ENCODE results near the gene GOLGA6L10.
"Not testable (repeated sequence)": the region's sequence is repeated elsewhere in the genome, so short reads cannot be mapped to it uniquely, and the experiment has no call there.

Gene GOLGA6L10

DNA sequence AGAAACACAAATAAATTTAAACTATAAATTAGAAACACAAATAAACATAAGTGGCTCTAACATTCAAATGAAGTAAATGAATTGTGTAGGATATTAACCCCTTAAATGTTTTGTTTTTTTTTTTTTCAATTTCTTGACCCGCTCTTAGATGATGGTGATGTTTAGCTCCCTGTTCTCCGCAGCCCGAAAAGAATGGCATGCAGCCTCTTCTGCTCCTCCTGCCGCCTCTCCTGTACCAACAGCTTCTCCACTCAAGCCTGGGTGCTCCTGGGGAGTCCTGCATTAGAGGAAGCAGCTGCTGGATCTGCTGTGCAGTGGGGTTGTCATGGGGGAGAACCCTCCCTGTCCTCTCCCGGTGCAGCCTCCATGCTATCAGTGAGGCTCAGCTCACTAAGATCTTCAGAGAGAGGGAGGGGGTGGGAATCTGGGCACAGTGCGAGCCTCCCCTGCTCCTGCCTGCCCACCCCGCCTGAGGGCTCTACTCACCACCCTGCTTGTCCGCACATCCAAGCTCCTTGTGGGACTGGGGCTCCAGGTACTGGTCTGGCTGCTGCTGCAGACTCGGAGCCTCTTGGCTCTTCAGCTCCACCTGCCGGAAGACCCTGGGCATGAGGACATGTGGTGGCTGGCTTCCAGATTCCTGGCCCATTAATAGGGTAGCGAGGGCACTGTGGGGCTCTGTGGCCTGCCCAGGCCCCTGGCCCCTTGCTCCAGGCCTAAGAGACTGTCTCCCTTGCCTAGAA is 6.5 kb downstream of the GOLGA6L10 start:
- DNase-seq: not testable (repeated sequence)

DNA sequence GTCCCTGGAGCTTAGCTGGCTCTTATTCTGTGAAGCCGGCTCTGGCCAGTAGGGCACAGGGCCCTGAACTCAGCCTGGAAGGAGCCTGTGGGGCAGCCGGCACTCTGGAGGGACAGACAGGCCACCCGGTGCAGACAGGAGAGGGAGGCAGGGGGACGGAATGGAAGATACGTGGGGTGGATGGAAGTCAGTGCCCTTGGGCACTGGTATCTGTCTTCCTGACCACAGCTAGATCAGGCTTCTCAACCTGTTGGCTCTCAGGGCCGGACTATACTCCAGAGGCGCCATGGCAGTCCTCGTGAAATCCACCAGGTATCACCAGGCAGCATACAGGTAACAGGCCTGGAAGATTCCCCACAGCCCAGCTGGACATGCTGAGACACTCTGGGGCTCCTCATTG is 10.7 kb downstream of the GOLGA6L10 start:
- DNase-seq: not testable (repeated sequence)

DNA sequence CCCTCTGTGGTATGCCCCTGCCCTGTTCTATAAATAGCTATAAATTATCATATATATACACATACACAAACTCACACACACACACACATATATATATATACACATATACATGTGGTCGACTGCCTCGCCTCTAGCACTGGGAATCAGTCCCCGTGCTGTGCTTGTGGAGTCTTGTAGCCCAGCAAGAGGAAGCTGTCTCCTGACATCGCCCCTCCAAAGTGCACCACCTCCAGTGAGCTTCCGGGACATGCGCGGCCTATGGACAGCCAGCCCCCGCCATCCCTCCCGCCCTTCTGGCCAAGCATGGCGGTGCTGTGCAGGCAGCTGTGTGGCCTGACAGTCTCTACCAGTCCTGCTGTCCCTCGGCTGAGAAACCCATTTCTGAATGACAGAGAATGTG is 11.2 kb downstream of the GOLGA6L10 start:
- not testable (repeated sequence) for DNase-seq

DNA sequence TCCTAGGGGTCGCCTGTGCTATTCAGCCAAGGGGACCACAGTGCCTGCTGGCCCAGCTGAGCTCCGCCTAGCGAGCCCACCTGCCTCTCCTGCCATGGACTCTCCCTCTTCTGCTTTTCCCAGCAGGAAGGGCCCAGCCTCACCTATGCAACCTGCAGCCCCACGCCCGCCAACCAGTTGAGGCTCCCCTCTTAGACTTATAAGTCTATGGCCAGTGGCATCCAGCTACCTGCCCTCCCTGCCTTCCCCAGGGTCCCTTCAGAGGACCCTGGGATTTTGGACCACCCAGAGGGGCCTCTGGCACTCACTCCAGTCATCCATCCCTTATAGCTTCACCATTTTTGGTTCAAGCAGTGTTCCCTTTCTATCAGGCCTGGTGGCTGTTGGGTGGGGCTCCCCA is 12.2 kb downstream of the GOLGA6L10 start:
- not testable (repeated sequence) for DNase-seq

DNA sequence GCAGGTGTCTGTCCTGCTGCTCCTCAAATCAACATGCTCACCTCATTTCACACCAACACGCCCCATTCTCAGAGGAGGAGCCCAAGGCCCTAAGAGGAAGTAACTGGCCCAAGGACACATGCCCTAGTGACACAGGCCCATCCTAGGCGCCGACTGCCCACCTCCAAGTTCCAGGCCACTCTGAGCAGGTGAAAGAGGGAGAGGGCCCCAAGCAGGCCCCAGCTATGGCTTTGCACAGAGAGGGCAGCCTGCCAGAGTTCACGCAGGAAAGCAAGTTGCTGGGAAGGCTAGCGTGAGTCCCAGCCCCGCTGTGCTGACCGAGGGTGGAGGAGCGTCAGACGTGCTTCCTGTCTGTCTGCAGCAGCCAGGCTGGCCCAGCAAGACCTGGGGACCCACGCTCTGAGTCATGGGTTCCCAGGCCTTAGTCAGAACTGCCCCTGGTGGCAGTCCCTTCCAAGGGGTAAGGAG is 13.1 kb downstream of the GOLGA6L10 start:
- not testable (repeated sequence) for DNase-seq

DNA sequence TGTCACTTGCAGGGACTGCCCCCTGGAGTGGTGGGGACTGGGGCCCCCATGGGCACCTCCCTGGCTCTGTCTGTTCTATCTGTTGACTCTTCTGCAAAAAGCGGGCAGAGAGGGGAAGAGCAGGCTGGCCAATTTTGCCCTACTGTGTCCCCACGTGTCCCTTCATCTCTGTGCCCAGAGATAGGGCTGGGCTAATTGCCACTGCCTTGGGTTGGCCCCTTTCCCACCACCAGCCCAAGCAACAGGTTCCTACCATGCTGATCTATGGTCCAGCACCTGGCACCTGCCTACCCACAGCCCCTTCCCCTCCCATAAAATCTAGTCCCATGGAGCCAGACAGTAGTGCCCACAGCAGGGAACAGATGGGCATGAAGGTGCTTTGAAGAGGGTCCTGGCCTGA is 14.3 kb downstream of the GOLGA6L10 start:
- DNase-seq: not testable (repeated sequence)

DNA sequence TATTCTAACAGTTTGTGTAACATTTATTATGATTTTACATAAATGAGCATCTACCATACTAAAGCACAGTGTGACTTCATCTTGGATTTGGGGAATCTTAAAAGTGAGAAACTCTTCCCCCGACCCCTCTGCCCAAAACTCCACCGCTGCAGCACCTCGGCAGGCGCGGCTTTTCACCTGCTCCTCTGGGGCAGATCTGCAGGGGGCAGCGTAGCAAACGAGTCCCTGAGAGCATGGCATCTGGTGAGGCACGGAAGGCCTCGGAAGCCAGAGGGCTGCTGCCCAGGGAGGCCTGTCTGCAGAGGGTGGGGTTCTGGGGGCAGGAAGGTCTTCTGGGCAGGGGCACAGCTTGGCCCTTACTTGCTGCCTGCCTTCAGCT is 14.7 kb downstream of the GOLGA6L10 start:
- not testable (repeated sequence) for DNase-seq

DNA sequence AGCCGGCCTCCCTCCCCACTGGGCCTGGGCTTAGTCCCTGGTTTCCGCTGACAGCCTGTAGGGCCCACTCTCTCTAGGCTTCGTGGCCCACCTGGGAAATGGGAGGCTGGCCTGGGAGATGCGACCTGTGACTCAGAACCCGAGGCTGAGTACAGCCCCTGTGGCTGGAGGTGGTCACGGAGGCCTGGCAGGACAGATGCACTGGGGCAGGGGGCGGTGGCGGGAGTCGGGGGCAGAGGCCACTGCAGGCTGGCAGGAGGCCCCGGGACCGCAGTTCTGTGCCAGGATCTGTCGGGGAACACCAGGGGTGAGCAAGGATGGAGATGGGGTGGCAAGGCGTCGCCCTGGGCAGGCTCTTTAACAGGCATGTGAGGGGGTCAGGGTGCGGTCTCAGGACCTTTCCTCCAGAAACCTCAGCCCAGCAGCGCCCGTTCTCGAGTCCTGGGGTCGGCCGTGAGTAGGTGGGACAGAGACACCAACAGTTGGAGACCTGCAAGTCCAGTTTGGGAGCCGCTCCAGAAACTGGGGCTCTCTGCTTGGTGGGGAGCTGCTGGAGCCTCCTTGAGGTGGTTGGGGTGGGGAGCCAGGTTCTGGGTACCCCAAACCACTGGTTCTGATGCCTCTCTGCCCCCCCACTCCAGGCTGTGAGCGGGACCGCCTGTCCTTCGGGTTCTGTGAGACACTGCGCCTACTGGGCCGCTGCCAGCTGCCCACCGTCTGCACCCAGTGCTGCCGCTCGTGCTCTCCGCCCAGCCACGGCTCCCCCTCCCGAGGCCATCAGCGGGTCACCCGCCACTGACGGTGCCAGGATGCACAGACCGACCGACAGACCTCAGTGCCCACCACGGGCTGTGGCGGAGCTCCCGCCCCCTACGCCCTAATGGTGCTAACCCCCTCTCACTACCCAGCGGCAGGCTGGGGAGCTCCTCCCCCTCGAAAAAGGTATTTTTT is 15.4 kb downstream of the GOLGA6L10 start:
- not testable (repeated sequence) for DNase-seq

DNA sequence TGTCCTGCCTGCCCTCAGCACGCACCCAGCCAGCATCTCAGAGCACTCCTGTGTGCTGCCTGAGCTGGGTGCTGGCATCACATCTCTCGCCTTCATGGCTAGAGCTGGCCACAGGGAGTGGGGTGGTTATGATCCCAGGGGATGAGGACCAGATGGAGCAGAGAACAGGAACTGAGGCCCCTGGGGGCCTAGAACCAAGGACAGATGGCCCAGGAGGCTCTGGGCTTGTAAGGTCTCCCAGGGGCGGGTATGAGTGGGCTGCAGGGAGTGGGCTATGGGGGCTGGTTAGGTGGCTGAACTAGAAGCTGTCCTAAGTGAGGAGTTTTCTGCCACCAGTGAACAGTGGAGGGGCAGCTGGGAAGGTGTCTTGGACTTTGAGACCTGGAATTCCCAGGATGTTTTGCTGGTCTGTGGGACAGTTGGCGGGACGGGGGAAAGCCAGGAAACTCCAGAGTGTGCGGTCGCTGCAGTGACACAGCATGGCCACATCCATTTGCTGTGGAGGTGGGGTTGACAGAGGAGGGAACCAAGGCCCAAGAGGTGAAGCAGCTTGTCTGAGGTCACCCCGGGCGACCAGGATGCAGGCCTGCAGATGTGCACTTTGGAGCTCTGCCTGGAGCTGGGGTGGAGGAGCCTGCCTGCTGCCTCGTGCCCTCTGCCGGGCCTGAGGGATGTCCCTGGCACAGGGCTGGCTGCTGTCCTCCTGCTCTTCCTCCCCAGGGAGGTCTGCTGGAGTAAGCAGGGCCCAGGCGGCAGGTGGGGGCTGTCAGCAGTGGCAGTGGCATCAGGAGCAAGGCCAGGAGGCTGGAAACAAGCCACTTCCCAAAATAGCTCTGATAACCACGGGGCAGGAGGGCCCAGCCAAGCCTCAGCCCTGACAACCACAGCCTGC is 16.3 kb downstream of the GOLGA6L10 start:
- not testable (repeated sequence) for DNase-seq

DNA sequence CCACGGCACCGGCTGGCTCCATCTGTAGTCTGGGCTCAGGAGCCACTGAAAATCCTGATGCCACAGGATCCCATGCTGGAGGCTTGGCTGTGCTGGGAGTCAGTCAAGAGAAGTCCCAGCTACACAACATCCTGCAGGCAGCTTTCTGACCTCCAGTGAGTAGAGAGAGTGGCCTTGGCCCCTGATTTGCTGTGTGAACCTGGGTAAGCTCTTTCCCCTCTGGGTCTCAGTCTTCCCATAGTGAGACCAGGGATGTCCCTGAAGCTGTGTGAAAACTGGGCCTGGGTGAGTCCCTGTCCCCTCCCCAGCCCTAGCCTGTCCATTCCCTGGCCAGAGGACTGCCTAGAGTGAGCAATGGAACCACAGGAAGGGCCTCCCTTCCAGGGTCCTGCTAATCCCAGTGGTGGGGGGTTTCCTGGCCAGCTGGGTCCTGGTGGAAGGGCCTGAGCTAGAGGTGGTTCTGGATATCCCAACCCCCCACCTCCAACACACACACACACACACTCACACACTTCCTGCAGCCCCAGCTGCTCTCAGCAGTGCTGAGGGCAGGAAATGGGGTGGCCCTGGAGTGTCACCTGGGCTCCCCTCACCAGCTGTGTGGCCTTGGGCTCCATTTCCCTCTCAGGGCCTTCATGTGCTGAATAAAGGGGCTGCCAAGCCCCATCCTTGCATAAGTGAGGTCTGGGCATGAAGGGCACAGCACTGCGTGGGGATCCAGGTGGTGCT is 17.5 kb downstream of the GOLGA6L10 start:
- not testable (repeated sequence) for DNase-seq

DNA sequence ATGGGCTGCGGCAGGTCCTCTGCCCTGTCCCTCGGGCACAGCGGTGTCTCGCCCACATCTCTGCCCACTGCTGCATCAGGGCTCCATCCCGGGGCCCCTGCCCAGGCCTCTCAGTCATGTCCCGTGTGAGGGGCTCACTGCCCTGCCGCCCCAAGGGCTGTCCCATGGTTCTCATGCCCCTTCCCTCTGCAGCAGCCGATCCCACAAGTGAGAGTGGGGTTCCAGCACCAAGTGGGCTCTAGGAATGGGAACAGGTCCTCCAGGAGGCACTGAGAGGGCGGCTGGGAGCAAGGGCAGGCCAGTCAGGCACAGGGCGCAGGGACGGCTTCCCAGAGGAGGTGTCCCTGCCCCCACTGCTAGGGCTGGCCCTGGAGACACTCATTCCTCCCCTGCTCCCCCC is 18.4 kb downstream of the GOLGA6L10 start:
- DNase-seq: not testable (repeated sequence)

DNA sequence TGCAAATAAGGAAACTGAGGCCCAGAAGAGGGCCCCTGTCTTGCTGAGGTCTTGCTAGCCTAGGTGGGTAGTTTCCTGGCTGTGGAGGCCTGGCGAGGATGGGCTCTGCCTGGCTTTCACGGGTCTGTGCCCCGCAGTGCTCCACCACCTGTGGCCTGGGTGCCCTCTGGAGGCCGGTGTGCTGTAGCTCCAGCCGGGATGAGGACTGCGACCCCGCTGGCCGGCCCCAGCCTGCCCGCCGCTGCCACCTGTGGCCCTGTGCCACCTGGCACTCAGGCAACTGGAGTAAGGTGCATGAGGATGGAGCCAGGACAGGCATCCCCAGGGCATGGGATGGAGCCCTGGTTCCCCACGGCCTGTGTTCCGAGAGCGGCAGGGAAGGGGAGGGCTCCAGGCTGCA is 20.2 kb downstream of the GOLGA6L10 start:
- DNase-seq: not testable (repeated sequence)

DNA sequence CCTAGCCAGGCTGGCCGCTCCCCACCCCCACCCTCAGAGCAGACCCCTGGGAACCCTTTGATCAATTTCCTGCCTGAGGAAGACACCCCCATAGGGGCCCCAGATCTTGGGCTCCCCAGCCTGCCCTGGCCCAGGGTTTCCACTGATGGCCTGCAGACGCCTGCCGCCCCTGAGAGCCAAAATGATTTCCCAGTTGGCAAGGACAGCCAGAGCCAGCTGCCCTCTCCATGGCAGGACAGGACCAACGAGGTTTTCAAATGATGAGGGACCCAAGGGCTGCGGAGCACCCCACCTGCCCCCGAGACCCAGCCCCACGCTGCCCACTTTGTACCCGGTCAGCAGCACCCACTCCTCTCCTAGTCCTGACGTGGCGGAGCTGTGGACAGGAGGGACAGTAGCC is 21.9 kb downstream of the GOLGA6L10 start:
- DNase-seq: not testable (repeated sequence)

DNA sequence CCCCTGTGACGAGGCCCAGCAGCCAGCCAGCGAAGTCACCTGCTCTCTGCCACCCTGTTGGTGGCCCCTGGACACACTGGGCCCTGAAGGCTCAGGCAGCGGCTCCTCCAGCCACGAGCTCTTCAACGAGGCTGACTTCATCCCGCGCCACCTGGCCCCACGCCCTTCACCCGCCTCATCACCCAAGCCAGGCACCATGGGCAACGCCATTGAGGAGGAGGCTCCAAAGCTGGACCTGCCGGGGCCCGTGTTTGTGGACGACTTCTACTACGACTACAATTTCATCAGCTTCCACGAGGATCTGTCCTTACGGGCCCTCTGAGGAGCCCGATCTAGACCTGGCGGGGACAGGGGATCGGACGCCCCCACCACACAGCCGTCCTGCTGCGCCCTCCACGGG is 22.4 kb downstream of the GOLGA6L10 start:
- DNase-seq: not testable (repeated sequence)

DNA sequence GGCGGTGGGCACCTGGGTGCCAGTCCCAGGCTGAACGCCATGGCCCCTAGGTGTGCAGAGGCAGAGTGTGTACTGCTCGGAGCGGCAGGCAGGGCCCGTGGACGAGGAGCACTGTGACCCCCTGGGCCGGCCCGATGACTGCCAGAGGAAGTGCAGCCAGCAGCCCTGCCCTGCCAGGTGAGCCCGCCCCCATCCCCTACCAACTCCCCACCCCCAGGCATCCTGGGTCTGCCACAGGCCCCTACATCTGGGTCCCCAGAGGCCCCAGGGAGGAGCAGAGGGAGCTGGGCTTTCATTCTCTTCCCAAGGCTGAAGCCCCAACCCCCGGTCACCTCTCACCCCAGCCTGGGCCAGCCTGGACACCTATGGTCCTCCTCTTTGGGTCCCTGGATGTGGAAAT is 23.6 kb downstream of the GOLGA6L10 start:
- not testable (repeated sequence) for DNase-seq

DNA sequence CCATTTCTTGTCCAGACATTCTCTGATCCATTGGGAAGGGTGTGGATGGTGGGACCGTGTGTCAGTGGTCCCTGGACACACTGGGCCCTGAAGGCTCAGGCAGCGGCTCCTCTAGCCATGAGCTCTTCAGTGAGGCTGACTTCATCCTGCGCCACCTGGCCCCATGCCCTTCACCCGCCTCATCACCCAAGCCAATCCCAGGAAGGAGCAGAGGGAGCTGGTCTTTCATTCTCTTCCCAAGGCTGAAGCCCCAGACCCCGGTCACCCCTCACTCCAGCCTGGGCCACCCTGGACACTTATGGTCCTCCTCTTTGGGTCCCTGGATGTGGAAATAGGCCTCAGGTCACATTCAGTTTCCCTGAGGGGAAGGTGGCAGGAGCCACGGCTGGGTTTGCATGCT is 24.4 kb downstream of the GOLGA6L10 start:
- DNase-seq: not testable (repeated sequence)

DNA sequence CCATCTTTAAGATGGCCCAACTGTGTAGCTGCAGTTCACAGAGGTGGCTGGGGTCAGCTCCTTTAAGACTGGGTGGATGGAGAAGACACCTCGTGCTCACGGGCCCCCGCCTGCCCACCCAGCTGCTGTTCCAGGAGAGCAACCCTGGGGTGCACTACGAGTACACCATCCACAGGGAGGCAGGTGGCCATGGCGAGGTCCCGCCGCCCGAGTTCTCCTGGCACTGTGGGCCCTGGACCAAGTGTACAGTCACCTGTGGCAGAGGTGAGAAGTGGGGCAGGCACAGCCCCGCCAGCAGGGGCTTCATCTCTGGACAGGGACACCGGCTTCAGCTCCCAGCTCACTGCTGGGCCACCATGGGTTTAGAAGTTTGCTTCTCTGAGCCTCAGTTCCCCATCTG is 26.8 kb downstream of the GOLGA6L10 start:
- not testable (repeated sequence) for DNase-seq

DNA sequence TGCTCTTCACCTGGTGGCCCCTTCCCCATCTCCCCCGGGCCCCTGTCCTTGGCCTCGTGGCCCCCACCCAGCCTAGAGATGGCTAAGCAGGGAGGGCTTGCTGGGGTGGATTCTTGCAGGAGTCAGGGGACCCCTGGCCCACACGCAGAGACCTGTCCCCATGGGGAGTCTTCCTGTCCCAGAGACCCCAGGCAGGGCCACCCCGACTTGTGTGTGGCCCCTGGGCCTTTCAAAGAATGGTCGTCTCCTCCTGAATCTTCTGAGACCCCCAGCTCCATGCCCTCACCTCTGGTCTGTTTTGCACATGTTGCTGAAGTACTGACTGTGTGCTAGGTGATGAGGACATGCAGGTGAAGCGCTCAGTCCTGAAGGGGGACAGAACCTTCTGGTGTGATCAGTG is 28.4 kb downstream of the GOLGA6L10 start:
- not testable (repeated sequence) for DNase-seq

DNA sequence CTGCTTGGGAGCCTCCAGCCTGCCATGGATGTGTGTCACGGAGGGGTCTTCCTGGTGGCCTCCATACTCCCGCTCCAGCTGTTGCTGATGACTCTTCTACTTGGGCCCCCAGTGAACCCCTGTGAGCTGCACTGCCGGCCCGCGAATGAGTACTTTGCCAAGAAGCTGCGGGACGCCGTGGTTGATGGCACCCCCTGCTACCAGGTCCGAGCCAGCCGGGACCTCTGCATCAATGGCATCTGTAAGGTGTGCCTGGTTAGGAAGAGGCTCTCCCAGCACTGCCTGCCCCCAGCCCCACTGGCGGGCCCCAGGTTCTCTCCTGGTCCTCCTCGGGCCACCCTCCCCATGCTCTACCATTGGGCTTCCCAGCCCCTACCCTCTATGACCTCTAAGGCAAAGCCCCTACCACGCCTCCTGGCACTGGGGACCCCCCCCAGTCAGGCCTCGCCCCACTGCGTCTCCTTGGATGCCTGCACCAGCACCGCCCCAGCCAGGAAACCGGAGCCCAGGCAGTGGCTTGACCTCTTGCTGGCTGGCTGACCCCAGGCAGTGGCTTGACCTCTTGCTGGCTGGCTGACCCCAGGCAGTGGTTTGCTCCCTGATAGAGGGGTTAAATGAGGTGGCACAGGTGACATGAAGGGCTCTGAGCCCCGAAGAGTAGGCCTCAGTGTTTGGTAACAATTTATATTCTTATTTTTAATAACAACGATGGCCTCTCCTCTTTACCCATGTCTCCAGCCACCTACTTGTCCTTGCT is 29.6 kb downstream of the GOLGA6L10 start:
- not testable (repeated sequence) for DNase-seq

DNA sequence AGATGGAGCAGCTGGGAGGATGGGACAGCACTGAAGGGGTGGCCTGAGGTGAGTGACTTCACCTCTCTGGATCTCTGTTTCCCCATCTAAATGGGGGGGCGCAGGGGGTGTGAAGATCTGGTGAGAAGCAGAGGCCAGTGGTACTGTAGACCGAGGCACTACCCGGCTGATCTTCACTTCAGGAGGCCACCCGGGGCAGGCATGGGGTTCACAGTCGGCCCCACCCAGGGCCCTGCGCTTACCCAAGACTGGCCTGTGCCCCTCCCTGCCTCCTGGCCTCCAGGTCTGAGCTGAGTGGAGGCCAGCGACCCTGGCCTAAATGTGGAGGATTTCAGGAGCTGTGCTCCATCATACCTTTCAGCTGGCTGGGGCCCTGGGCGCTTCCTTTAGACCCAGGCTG is 31.0 kb downstream of the GOLGA6L10 start:
- not testable (repeated sequence) for DNase-seq

Measured in amygdala (tissue), 56 donors.